HG02870 (cell line): ENCODE measurements around the gene TYR.
"Not testable (repeated sequence)": the region's sequence is repeated elsewhere in the genome, so short reads cannot be mapped to it uniquely, and the experiment has no call there.

Experiments used
- ATAC-seq: cut with Tn5 transposase; IDR thresholded peaks from one replicate; pipeline ENCODE4 v1.9.1; 2021; ENCODE audit warnings: mild to moderate bottlenecking, moderate library complexity; ENCODE audit not compliant: unreplicated experiment

TYR gene

DNA sequence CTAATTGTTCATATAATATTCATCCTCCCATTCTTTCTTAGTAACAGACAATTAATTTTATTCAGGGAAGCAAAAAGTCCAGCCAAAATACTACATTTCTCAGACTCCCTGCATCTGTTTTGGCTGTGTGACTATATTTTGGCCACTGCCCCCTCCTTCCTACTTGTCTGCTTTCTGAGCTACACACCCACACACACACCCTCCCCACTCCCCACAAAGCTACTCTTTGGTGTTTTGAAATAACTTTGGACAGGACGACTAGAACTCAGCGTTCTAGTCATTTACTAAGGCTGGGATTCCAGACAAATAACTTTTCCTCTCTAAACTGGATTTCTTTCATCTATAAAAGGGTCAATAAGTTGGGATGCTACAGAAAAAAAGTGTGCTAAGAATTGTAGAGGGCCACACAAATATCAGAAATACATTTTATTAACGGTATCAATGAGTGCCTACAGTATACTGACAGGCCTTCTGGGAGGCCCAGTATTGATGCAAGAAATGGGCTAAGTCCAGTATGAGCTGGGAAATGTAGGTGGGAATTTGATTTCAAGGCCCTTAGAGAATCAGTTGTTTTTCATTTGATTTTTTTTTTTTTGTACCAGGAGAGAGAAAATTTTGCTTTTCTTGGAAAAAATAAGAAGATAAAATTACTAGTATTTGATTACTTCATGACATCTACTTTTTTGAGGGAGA lies 165.4 kb downstream of the TYR start:
- ATAC-seq = not testable (repeated sequence)
